Breast epithelium (tissue), 4 donors: Measurements from ENCODE around the gene PRKCD. TPM values are rescaled to one million over a fixed set of nuclear protein-coding genes. Genes with fewer than 3 reads are reported as not detected.

Source experiments
- DNase-seq, 2 donors: peaks; one replicate each; pipeline ENCODE4 v3.0.0-alpha.2; 2019; ENCODE audit warnings: low spot score in 2 of 2
- H3K27ac ChIP-seq, 2 donors: fragments of 200-600 bp; sonication (generic) in 1 of 2; one replicate each; pipeline ENCODE4 v1.5.1; 2016 to 2019; ENCODE audit warnings: mild to moderate bottlenecking in 1 of 2
- H3K27me3 ChIP-seq, 2 donors: fragments of 200-600 bp; sonication (generic) in 1 of 2; one replicate each; pipeline versions ENCODE4 v1.5.1 to v1.6.0; 2017 to 2019; ENCODE audit warnings: control low read depth in 1 of 2, mild to moderate bottlenecking in 1 of 2
- H3K36me3 ChIP-seq: fragments of 200-600 bp; one replicate; pipeline ENCODE4 v1.5.1; 2019
- H3K4me1 ChIP-seq, 2 donors: fragments of 200-600 bp; sonication (generic); one replicate each; pipeline ENCODE4 v1.5.1; 2016 to 2019; ENCODE audit warnings: control low read depth in 1 of 2
- H3K4me3 ChIP-seq, 3 donors: fragments of 200-600 bp; sonication (generic); 1 replicate in 2 of 3; 2 replicates in 1 of 3; pipeline ENCODE4 v1.5.1; 2016 to 2019; ENCODE audit warnings: mild to moderate bottlenecking in 3 of 3, moderate library complexity in 2 of 3
- H3K9me3 ChIP-seq, 2 donors: fragments of 200-600 bp; sonication (generic) in 1 of 2; one replicate each; pipeline ENCODE4 v1.5.1; 2016 to 2019; ENCODE audit warnings: control low read depth in 1 of 2
- CTCF ChIP-seq, 3 donors: fragments of 450-650 bp; IDR thresholded peaks; one replicate each; pipeline ENCODE4 v1.5.1; 2016 to 2017; ENCODE audit warnings: antibody characterized with exemption in 3 of 3, mild to moderate bottlenecking in 3 of 3, moderate library complexity in 3 of 3
- POLR2A ChIP-seq: fragments of 450-650 bp; IDR thresholded peaks from one replicate; pipeline ENCODE4 v1.6.1; 2016; ENCODE audit warnings: antibody characterized with exemption, mild to moderate bottlenecking, moderate library complexity
- POLR2AphosphoS5 ChIP-seq, 3 donors: sonication (generic); formaldehyde crosslinking; IDR thresholded peaks; one replicate each; pipeline ENCODE4 v1.6.1; 2017; ENCODE audit warnings: antibody characterized with exemption in 3 of 3
- intact Hi-C: fragments of 100-400 bp; cut with DNase I; formaldehyde crosslinking; loops from one replicate; pipeline ENCODE4 v1.15.1; 2023; ENCODE audit warnings: low total_unique reads
- total RNA-seq, 3 donors: library from RNA; depleted of rRNA; stranded (reverse); fragments of >200 nt; gene quantifications; one replicate each; pipeline ENCODE4 v1.1.0, GENCODE V29; 2016

PRKCD gene
- total RNA-seq, 3 donors from 2014 or later, result 14.0 to 36.8 (median 15.1) TPM

GRCh38 chr3:53188720-53189119, 27.7 kb downstream of the PRKCD start:
- intact Hi-C loops, result no loop called here
- no peak for TF ChIP-seq POLR2A
- no peak for TF ChIP-seq CTCF (IDR thresholded peaks at IDR 0.05)
- TF ChIP-seq POLR2AphosphoS5 (IDR thresholded peaks at IDR 0.05), result no peak
- H3K4me1 ChIP-seq, result no peaks in the 10 kb centered on the region
- no peak overlapping the region for H3K4me3 ChIP-seq
- H3K27ac ChIP-seq, result no peak overlapping the region
- H3K27me3 ChIP-seq, result no peaks in the 10 kb centered on the region
- DNase-seq, result no peak
- no peaks in the 10 kb centered on the region for H3K9me3 ChIP-seq
- H3K36me3 ChIP-seq, result peaks cover 6% of the 10 kb centered on the region

- intact Hi-C loops, result no loop called here
- Histone ChIP-seq H3K4me3 (no peak overlapping the region), H3K4me1 (no peaks in the 10 kb centered on the region), H3K9me3 (no peaks in the 10 kb centered on the region), H3K36me3 (peaks cover 6% of the 10 kb centered on the region), H3K27ac (no peak overlapping the region), H3K27me3 (no peaks in the 10 kb centered on the region)
- DNase-seq, result no peak
- no peak for TF ChIP-seq POLR2A
- no peak for TF ChIP-seq CTCF (IDR thresholded peaks at IDR 0.05)
- no peak for TF ChIP-seq POLR2AphosphoS5 (IDR thresholded peaks at IDR 0.05)
Measured at GRCh38 chr3:53189276-53189675, 28.3 kb downstream of the PRKCD start.

- intact Hi-C loops, result no loop called here
- Histone ChIP-seq H3K9me3 (no peaks in the 10 kb centered on the region), H3K4me1 (peaks cover 0 to 3% of the 10 kb centered on the region in 2 donors), H3K27ac (no peak overlapping the region), H3K4me3 (no peak overlapping the region), H3K27me3 (no peaks in the 10 kb centered on the region), H3K36me3 (peaks cover 6% of the 10 kb centered on the region)
- no peak for TF ChIP-seq CTCF (IDR thresholded peaks at IDR 0.05)
- no peak for TF ChIP-seq POLR2AphosphoS5 (IDR thresholded peaks at IDR 0.05)
- TF ChIP-seq POLR2A, result no peak
- no peak for DNase-seq
Measured at GRCh38 chr3:53190659-53191058, 29.6 kb downstream of the PRKCD start.

GRCh38 chr3:53191836-53192480, 30.9 kb downstream of the PRKCD start:
- Histone ChIP-seq H3K9me3 (no peaks in the 10 kb centered on the region), H3K27me3 (no peaks in the 10 kb centered on the region), H3K4me1 (peaks cover 0 to 5% of the 10 kb centered on the region in 2 donors), H3K27ac (no peak overlapping the region), H3K4me3 (no peak overlapping the region), H3K36me3 (peaks cover 6% of the 10 kb centered on the region)
- intact Hi-C loops, result no loop called here
- no peak for TF ChIP-seq POLR2A
- no peak for TF ChIP-seq CTCF (IDR thresholded peaks at IDR 0.05)
- no peak for TF ChIP-seq POLR2AphosphoS5 (IDR thresholded peaks at IDR 0.05)
- DNase-seq, result no peak

GRCh38 chr3:53192608-53193007, 31.6 kb downstream of the PRKCD start:
- intact Hi-C loops, result no loop called here
- peak overlapping the region in 1 of 2 donors; percentile 25 for H3K27ac ChIP-seq
- peaks cover 0 to 5% of the 10 kb centered on the region in 2 donors for H3K4me1 ChIP-seq
- peak in 1 of 2 donors; percentile 37 for DNase-seq
- H3K36me3 ChIP-seq, result peaks cover 6% of the 10 kb centered on the region
- TF ChIP-seq CTCF (IDR thresholded peaks at IDR 0.05) (no peak), POLR2A (no peak), POLR2AphosphoS5 (IDR thresholded peaks at IDR 0.05) (no peak)
- H3K27me3 ChIP-seq, result no peaks in the 10 kb centered on the region
- no peaks in the 10 kb centered on the region for H3K9me3 ChIP-seq
- no peak overlapping the region for H3K4me3 ChIP-seq
